Loucy (cell line): ENCODE measurements around the gene RCOR1.
"Not testable (repeated sequence)": the region's sequence is repeated elsewhere in the genome, so short reads cannot be mapped to it uniquely, and the experiment has no call there.

Experiments used
- H2AFZ ChIP-seq: fragments of 200-600 bp; sonication (generic); 2 replicates; pipeline ENCODE4 v1.6.0; 2016; ENCODE audit warnings: antibody characterized with exemption, mild to moderate bottlenecking, low read length, moderate library complexity
- H3F3A ChIP-seq: fragments of 200-600 bp; 2 replicates; pipeline ENCODE4 v1.6.0; 2016; ENCODE audit warnings: antibody characterized with exemption, low read depth, mild to moderate bottlenecking
- H3K27me3 ChIP-seq: fragments of 200-600 bp; sonication (generic); 2 replicates; pipeline ENCODE4 v1.6.1; 2014; ENCODE audit warnings: low read length, mild to moderate bottlenecking; ENCODE audit not compliant: insufficient read depth, poor library complexity, severe bottlenecking
- H3K36me3 ChIP-seq: fragments of 200-600 bp; sonication (generic); 2 replicates; pipeline ENCODE4 v1.6.1; 2016; ENCODE audit warnings: low read length; ENCODE audit not compliant: insufficient read depth
- H3K4me1 ChIP-seq: fragments of 200-600 bp; sonication (generic); 2 replicates; pipeline ENCODE4 v1.5.1; 2014; ENCODE audit warnings: low read length, mild to moderate bottlenecking; ENCODE audit not compliant: insufficient read depth, poor library complexity, severe bottlenecking
- H3K4me2 ChIP-seq: fragments of 200-600 bp; sonication (generic); 2 replicates; pipeline ENCODE4 v1.6.0; 2014; ENCODE audit warnings: antibody characterized with exemption, low read length, low read depth, mild to moderate bottlenecking; ENCODE audit not compliant: poor library complexity, severe bottlenecking
- H3K4me3 ChIP-seq: fragments of 200-600 bp; sonication (generic); 2 replicates; pipeline ENCODE4 v1.5.1; 2014; ENCODE audit warnings: low read length, mild to moderate bottlenecking, mixed read lengths; ENCODE audit not compliant: poor library complexity, severe bottlenecking
- H3K79me2 ChIP-seq: fragments of 200-600 bp; sonication (generic); 2 replicates; pipeline ENCODE4 v1.6.1; 2014; ENCODE audit warnings: low read length; ENCODE audit not compliant: insufficient read depth
- H3K9ac ChIP-seq: fragments of 200-600 bp; sonication (generic); 2 replicates; pipeline ENCODE4 v1.6.0; 2014; ENCODE audit warnings: mild to moderate bottlenecking, low read depth, low read length, moderate library complexity; ENCODE audit not compliant: poor library complexity, severe bottlenecking
- H3K9me2 ChIP-seq: fragments of 200-600 bp; sonication (generic); replicated peaks from 2 replicates; pipeline ENCODE4 v1.6.1; 2016; ENCODE audit warnings: low read depth, low read length, mixed read lengths
- H3K9me3 ChIP-seq: fragments of 200-600 bp; sonication (generic); 2 replicates; pipeline ENCODE4 v1.6.1; 2014; ENCODE audit warnings: mild to moderate bottlenecking, antibody characterized with exemption, low read length, low read depth; ENCODE audit not compliant: insufficient read depth
- H4K20me1 ChIP-seq: fragments of 200-600 bp; sonication (generic); 2 replicates; pipeline ENCODE4 v1.6.0; 2014; ENCODE audit warnings: antibody characterized with exemption, low read length, mild to moderate bottlenecking; ENCODE audit not compliant: insufficient read depth, poor library complexity, severe bottlenecking
- CTCF ChIP-seq: fragments of 200-600 bp; sonication (generic); conservative IDR thresholded peaks from 2 replicates; pipeline ENCODE4 v1.5.1; 2014; ENCODE audit warnings: mild to moderate bottlenecking, antibody characterized with exemption, low read length
- EZH2phosphoT487 ChIP-seq: fragments of 200-600 bp; IDR thresholded peaks from 2 replicates; pipeline ENCODE4 v1.6.1; 2018; ENCODE audit warnings: antibody characterized with exemption, mild to moderate bottlenecking, moderate library complexity, borderline replicate concordance

Gene RCOR1

GRCh38 chr14:102608064-102608446 is 15.6 kb downstream of the RCOR1 start:
- H2AFZ ChIP-seq, result no peak overlapping the region
- H3K4me3 ChIP-seq, result no peak overlapping the region
- no peaks in the 10 kb centered on the region for H3K9me3 ChIP-seq
- no peaks in the 10 kb centered on the region for H3K9me2 ChIP-seq
- peaks cover 99% of the 10 kb centered on the region for H3K79me2 ChIP-seq
- H3K4me2 ChIP-seq, result no peak overlapping the region
- no peak overlapping the region for H3K9ac ChIP-seq
- TF ChIP-seq CTCF (no peak), EZH2phosphoT487 (no peak)
- H4K20me1 ChIP-seq, result peaks cover 79% of the 10 kb centered on the region
- H3F3A ChIP-seq, result no peaks in the 10 kb centered on the region
- H3K4me1 ChIP-seq, result peaks cover 3% of the 10 kb centered on the region
- H3K27me3 ChIP-seq, result no peaks in the 10 kb centered on the region
- peaks cover 3% of the 10 kb centered on the region; the same call in 1 of the 2 replicates for H3K36me3 ChIP-seq

GRCh38 chr14:102610968-102611811 is 18.7 kb downstream of the RCOR1 start:
- Histone ChIP-seq H3K4me1 (peaks cover 3% of the 10 kb centered on the region), H3K9me3 (no peaks in the 10 kb centered on the region), H3K9ac (no peak overlapping the region), H3F3A (no peaks in the 10 kb centered on the region), H3K9me2 (no peaks in the 10 kb centered on the region), H2AFZ (no peak overlapping the region), H3K79me2 (peaks cover 94% of the 10 kb centered on the region), H3K4me2 (no peak overlapping the region), H3K27me3 (no peaks in the 10 kb centered on the region), H4K20me1 (peaks cover 59% of the 10 kb centered on the region), H3K36me3 (peaks cover 8% of the 10 kb centered on the region; the same call in 1 of the 2 replicates), H3K4me3 (no peak overlapping the region)
- no peak for TF ChIP-seq EZH2phosphoT487

- no peaks in the 10 kb centered on the region for H3K27me3 ChIP-seq
- H3K4me2 ChIP-seq, result no peak overlapping the region
- no peak overlapping the region for H3K9ac ChIP-seq
- H3K4me1 ChIP-seq, result no peaks in the 10 kb centered on the region
- H2AFZ ChIP-seq, result no peak overlapping the region
- H3F3A ChIP-seq, result no peaks in the 10 kb centered on the region; the same call in 1 of the 2 replicates
- no peak overlapping the region for H3K4me3 ChIP-seq
- no peaks in the 10 kb centered on the region for H3K9me2 ChIP-seq
- TF ChIP-seq EZH2phosphoT487 (no peak), CTCF (no peak)
- peaks cover 60% of the 10 kb centered on the region for H4K20me1 ChIP-seq
- H3K36me3 ChIP-seq, result peaks cover 16% of the 10 kb centered on the region; the same call in 1 of the 2 replicates
- H3K79me2 ChIP-seq, result peaks cover 95% of the 10 kb centered on the region
- no peaks in the 10 kb centered on the region for H3K9me3 ChIP-seq
Observed at GRCh38 chr14:102616318-102616717, 23.9 kb downstream of the RCOR1 start.

GRCh38 chr14:102616799-102617198 is 24.4 kb downstream of the RCOR1 start:
- no peak overlapping the region for H2AFZ ChIP-seq
- TF ChIP-seq CTCF (no peak), EZH2phosphoT487 (no peak)
- H3K9ac ChIP-seq, result no peak overlapping the region
- H3K36me3 ChIP-seq, result peaks cover 16% of the 10 kb centered on the region; the same call in 1 of the 2 replicates
- no peaks in the 10 kb centered on the region; the same call in 1 of the 2 replicates for H3F3A ChIP-seq
- H4K20me1 ChIP-seq, result peaks cover 61% of the 10 kb centered on the region
- no peaks in the 10 kb centered on the region for H3K9me2 ChIP-seq
- peaks cover 95% of the 10 kb centered on the region for H3K79me2 ChIP-seq
- no peaks in the 10 kb centered on the region for H3K4me1 ChIP-seq
- H3K9me3 ChIP-seq, result no peaks in the 10 kb centered on the region
- H3K4me3 ChIP-seq, result no peak overlapping the region
- H3K4me2 ChIP-seq, result no peak overlapping the region
- no peaks in the 10 kb centered on the region for H3K27me3 ChIP-seq

- not testable (repeated sequence) for H3K9ac ChIP-seq, H3F3A ChIP-seq, H3K27me3 ChIP-seq, H3K4me1 ChIP-seq, H3K4me3 ChIP-seq, H2AFZ ChIP-seq, H3K4me2 ChIP-seq, H3K9me2 ChIP-seq, H3K9me3 ChIP-seq
- Histone ChIP-seq H3K79me2 (peaks cover 89% of the 10 kb centered on the region), H3K36me3 (peaks cover 16% of the 10 kb centered on the region; the same call in 1 of the 2 replicates), H4K20me1 (peaks cover 53% of the 10 kb centered on the region)
Observed at GRCh38 chr14:102619012-102619411, 26.6 kb downstream of the RCOR1 start.
